ENCODE data around the gene MAFB. TPM values are rescaled to one million over a fixed set of nuclear protein-coding genes. Genes with fewer than 3 reads are reported as not detected.

The MAFB gene
- polyA plus RNA-seq, 3 donors, result 113 to 161 (median 134) TPM

DNA sequence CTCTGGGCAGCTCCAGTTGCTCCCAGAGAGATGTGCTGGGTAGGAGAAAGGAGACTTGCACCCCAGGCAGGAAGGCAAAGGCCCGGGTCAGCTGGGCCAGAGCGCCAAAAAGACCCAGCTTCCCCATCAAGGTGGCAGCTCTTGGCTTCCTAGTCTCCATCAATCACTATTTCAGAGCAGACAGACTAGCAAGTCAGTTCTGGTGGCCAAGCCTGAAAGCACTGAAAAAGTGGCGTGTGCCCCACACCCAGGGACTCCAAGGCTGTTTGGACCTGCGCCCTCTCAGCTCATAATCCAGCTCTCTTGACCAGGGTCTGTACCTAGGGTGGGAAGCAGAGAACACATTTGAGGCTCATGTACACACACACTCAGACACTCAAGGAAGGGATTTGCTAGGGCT lies 3.7 kb downstream of the MAFB start:
- no peak overlapping the region for H3K27ac ChIP-seq (ENCODE audit: low read depth in 1 of 2, low read length in 2 of 2)
- H3K9ac ChIP-seq (ENCODE audit: insufficient read depth, low read length, poor library complexity, severe bottlenecking), result no peak overlapping the region
- peak overlapping the region in 3 of 7 donors; percentile 32 to 81 (median 64) for H3K27ac Mint-ChIP-seq
- peaks cover 66 to 76% (median 71%) of the 10 kb centered on the region in 3 donors for H3K27me3 Mint-ChIP-seq (ENCODE audit: low read depth in 3 of 3)
- peaks cover 61% of the 10 kb centered on the region for H3K4me1 Mint-ChIP-seq
- H3K9me3 Mint-ChIP-seq, result peaks cover 0 to 56% (median 34%) of the 10 kb centered on the region in 7 donors
- TF ChIP-seq CTCF (IDR thresholded peaks at IDR 0.05), result no peak
- peak overlapping the region; percentile 99 to 100 for H3K4me3 Mint-ChIP-seq
- peaks cover 37% of the 10 kb centered on the region for H3K79me2 ChIP-seq (ENCODE audit: insufficient read depth, low read length)
- intact Hi-C loops (cut with micrococcal nuclease), result loop anchor here (5.0 to 10.0 kb wide), 7 partner anchors 111 to 363 kb away; no protein-coding TSS in a partner anchor
- H3K27me3 ChIP-seq (ENCODE audit: control insufficient read depth in 2 of 2, insufficient read depth in 2 of 2, low read length in 2 of 2), result peaks cover 16 to 61% of the 10 kb centered on the region in 2 donors
- H4K20me1 ChIP-seq (ENCODE audit: insufficient read depth, low read length), result peaks cover 78% of the 10 kb centered on the region
- no peak for DNase-seq
- no peaks in the 10 kb centered on the region for H3K9me3 ChIP-seq (replicated peaks in 1 of 2; ENCODE audit: control insufficient read depth in 1 of 2, insufficient read depth in 1 of 2, low read length in 2 of 2)
- peak overlapping the region; percentile 93 to 99 (median 97) for H3K4me3 ChIP-seq (replicated peaks in 1 of 3; ENCODE audit: low read depth in 2 of 3, low read length in 3 of 3)
- 75% methylated on average over 2 of the region's 4 CpGs for WGBS (ENCODE audit: insufficient coverage)
- H3K4me2 ChIP-seq (replicated peaks; ENCODE audit: extremely low read depth, low read length, poor library complexity, severe bottlenecking), result peak overlapping the region; percentile 94
- H3K36me3 Mint-ChIP-seq, result peaks cover 54 to 57% of the 10 kb centered on the region in 2 donors
- peaks cover 5 to 31% of the 10 kb centered on the region in 2 donors for H3K36me3 ChIP-seq (replicated peaks in 1 of 2; ENCODE audit: control insufficient read depth in 1 of 2, insufficient read depth in 2 of 2, low read length in 2 of 2)
- peaks cover 66 to 79% of the 10 kb centered on the region in 2 donors for H3K4me1 ChIP-seq (ENCODE audit: control insufficient read depth in 1 of 2, insufficient read depth in 2 of 2, low read length in 2 of 2)
- no peak overlapping the region for H2AFZ ChIP-seq (ENCODE audit: insufficient read depth, low read depth, low read length, poor library complexity, severe bottlenecking)

- Histone ChIP-seq H2AFZ (ENCODE audit: insufficient read depth, low read depth, low read length, poor library complexity, severe bottlenecking) (no peak overlapping the region), H3K27ac (ENCODE audit: low read depth in 1 of 2, low read length in 2 of 2) (peak overlapping the region; percentile 7 to 45), H3K36me3 (replicated peaks in 1 of 2; ENCODE audit: control insufficient read depth in 1 of 2, insufficient read depth in 2 of 2, low read length in 2 of 2) (peaks cover 5 to 31% of the 10 kb centered on the region in 2 donors), H4K20me1 (ENCODE audit: insufficient read depth, low read length) (peaks cover 76% of the 10 kb centered on the region), H3K4me1 (ENCODE audit: control insufficient read depth in 1 of 2, insufficient read depth in 2 of 2, low read length in 2 of 2) (peaks cover 60 to 72% of the 10 kb centered on the region in 2 donors), H3K9me3 (replicated peaks in 1 of 2; ENCODE audit: control insufficient read depth in 1 of 2, insufficient read depth in 1 of 2, low read length in 2 of 2) (no peaks in the 10 kb centered on the region), H3K27me3 (ENCODE audit: control insufficient read depth in 2 of 2, insufficient read depth in 2 of 2, low read length in 2 of 2) (peaks cover 16 to 58% of the 10 kb centered on the region in 2 donors), H3K4me3 (replicated peaks in 1 of 3; ENCODE audit: low read depth in 2 of 3, low read length in 3 of 3) (peak overlapping the region; percentile 93 to 99 (median 97)), H3K4me2 (replicated peaks; ENCODE audit: extremely low read depth, low read length, poor library complexity, severe bottlenecking) (peak overlapping the region; percentile 94), H3K9ac (ENCODE audit: insufficient read depth, low read length, poor library complexity, severe bottlenecking) (peak overlapping the region; percentile 41), H3K79me2 (ENCODE audit: insufficient read depth, low read length) (peaks cover 37% of the 10 kb centered on the region)
- Mint-ChIP-seq H3K27ac (peak overlapping the region in 6 of 7 donors; percentile 14 to 88 (median 70)), H3K4me1 (peaks cover 62% of the 10 kb centered on the region), H3K27me3 (ENCODE audit: low read depth in 3 of 3) (peaks cover 70 to 76% (median 74%) of the 10 kb centered on the region in 3 donors), H3K9me3 (peaks cover 0 to 57% (median 34%) of the 10 kb centered on the region in 7 donors), H3K36me3 (peaks cover 57 to 58% of the 10 kb centered on the region in 2 donors), H3K4me3 (peak overlapping the region; percentile 99 to 100)
- no peak for DNase-seq
- WGBS (ENCODE audit: insufficient coverage), result 71% methylated on average over 2 of the region's 9 CpGs
- intact Hi-C loops (cut with micrococcal nuclease), result loop anchor here in 1 of 2 donors (10.0 kb wide), 4 partner anchors 109 to 359 kb away; no protein-coding TSS in a partner anchor
- no peak for TF ChIP-seq CTCF (IDR thresholded peaks at IDR 0.05)
Observed at GRCh38 chr20:40683894-40684268, 5.2 kb downstream of the MAFB start.

Measured in CD14-positive monocyte (primary cell).